OCI-LY7 (cell line): Measurements from ENCODE around the gene GPC3. TPM values are rescaled to one million over a fixed set of nuclear protein-coding genes. Genes with fewer than 3 reads are reported as not detected.

Source experiments
- BruUV-seq: library from RNA; stranded (reverse); fragments of 400-500 nt; replicated peaks from 2 replicates; lab custom pipeline; 2021; lab: Mats Ljungman, UMichigan
- CTCF ChIA-PET: fragments of 300-600 bp; sonication (Branson Sonifier 250); formaldehyde crosslinking; loops from one replicate; lab custom pipeline; 2022; ENCODE audit warnings: antibody characterized with exemption; ENCODE audit not compliant: unreplicated experiment; lab: Charles Lee
- POLR2A ChIA-PET: fragments of 300-600 bp; sonication (Branson Sonifier 250); formaldehyde crosslinking; loops from one replicate; lab custom pipeline; 2022; ENCODE audit warnings: antibody characterized with exemption; lab: Charles Lee
- DNase-seq: peaks from one replicate; pipeline ENCODE4 v3.0.0-alpha.2; 2015; ENCODE audit warnings: low spot score
- H2AFZ ChIP-seq: fragments of 200-600 bp; sonication (generic), shearing (Covaris generic); 2 replicates; pipeline ENCODE4 v1.6.1; 2014; ENCODE audit warnings: mild to moderate bottlenecking, antibody characterized with exemption, low read length, moderate library complexity
- H3K27ac ChIP-seq: fragments of 200-600 bp; sonication (generic); 2 replicates; pipeline ENCODE4 v1.5.1; 2014; ENCODE audit warnings: mixed run types, low read depth, mild to moderate bottlenecking, moderate library complexity, low read length, inconsistent platforms; ENCODE audit not compliant: poor library complexity, severe bottlenecking
- H3K36me3 ChIP-seq: fragments of 200-600 bp; sonication (generic); 2 replicates; pipeline ENCODE4 v1.6.1; 2014; ENCODE audit warnings: mild to moderate bottlenecking, antibody characterized with exemption, low read length, moderate library complexity, mixed read lengths; ENCODE audit not compliant: insufficient read depth
- H3K4me1 ChIP-seq: fragments of 200-600 bp; sonication (generic); 2 replicates; pipeline ENCODE4 v1.5.1; 2014; ENCODE audit warnings: mild to moderate bottlenecking, low read length; ENCODE audit not compliant: insufficient read depth, poor library complexity, severe bottlenecking
- H3K4me2 ChIP-seq: fragments of 200-600 bp; sonication (generic); 2 replicates; pipeline ENCODE4 v1.6.1; 2014; ENCODE audit warnings: mild to moderate bottlenecking, low read length
- H3K4me3 ChIP-seq: fragments of 200-600 bp; sonication (generic); 2 replicates; pipeline ENCODE4 v1.5.1; 2014; ENCODE audit warnings: mild to moderate bottlenecking, low read depth, low read length; ENCODE audit not compliant: poor library complexity, severe bottlenecking
- H3K79me2 ChIP-seq: fragments of 200-600 bp; sonication (generic); 2 replicates; pipeline ENCODE4 v1.6.1; 2016; ENCODE audit warnings: low read depth, mild to moderate bottlenecking, low read length, moderate library complexity, mixed read lengths; ENCODE audit not compliant: insufficient read depth
- H3K9me2 ChIP-seq: fragments of 200-600 bp; sonication (generic); 2 replicates; pipeline ENCODE4 v1.6.1; 2016; ENCODE audit warnings: mild to moderate bottlenecking, low read length, mixed read lengths; ENCODE audit not compliant: insufficient read depth
- H3K9me3 ChIP-seq: fragments of 200-600 bp; sonication (generic); 2 replicates; pipeline ENCODE4 v1.6.1; 2014; ENCODE audit warnings: mild to moderate bottlenecking, mixed run types, low read length, mixed read lengths
- H4K20me1 ChIP-seq: fragments of 200-600 bp; sonication (generic); 2 replicates; pipeline ENCODE4 v1.6.1; 2014; ENCODE audit warnings: mild to moderate bottlenecking, antibody characterized with exemption, low read length, moderate library complexity, mixed read lengths; ENCODE audit not compliant: insufficient read depth
- EZH2phosphoT487 ChIP-seq: fragments of 200-600 bp; sonication (generic); IDR thresholded peaks from 2 replicates; pipeline ENCODE4 v1.6.1; 2018; ENCODE audit warnings: low read depth, borderline replicate concordance, mild to moderate bottlenecking, mixed run types, antibody characterized with exemption, low read length, moderate library complexity, mixed read lengths
- intact Hi-C: fragments of 100-400 bp; cut with micrococcal nuclease; formaldehyde crosslinking; loops from one replicate; pipeline ENCODE4 v1.10.0; 2022; ENCODE audit not compliant: unreplicated experiment
- total RNA-seq, 2 experiments: library from RNA; depleted of rRNA in 1 of 2; stranded (reverse); fragments of >200 nt in 1 of 2; shearing (Covaris generic) in 1 of 2; gene quantifications; 2 replicates each; pipeline ENCODE4 v1.2.3, GENCODE V29; 2014 to 2022
- TF ChIP-seq, protein P1 (sequence below): fragments of 200-600 bp; sonication (generic); conservative IDR thresholded peaks from 2 replicates; pipeline ENCODE4 v1.5.1; 2014; ENCODE audit warnings: mild to moderate bottlenecking, antibody characterized with exemption, low read length, moderate library complexity, mixed read lengths

The GPC3 gene
- total RNA-seq, 2 experiments from 2014 or later = not detected

DNA sequence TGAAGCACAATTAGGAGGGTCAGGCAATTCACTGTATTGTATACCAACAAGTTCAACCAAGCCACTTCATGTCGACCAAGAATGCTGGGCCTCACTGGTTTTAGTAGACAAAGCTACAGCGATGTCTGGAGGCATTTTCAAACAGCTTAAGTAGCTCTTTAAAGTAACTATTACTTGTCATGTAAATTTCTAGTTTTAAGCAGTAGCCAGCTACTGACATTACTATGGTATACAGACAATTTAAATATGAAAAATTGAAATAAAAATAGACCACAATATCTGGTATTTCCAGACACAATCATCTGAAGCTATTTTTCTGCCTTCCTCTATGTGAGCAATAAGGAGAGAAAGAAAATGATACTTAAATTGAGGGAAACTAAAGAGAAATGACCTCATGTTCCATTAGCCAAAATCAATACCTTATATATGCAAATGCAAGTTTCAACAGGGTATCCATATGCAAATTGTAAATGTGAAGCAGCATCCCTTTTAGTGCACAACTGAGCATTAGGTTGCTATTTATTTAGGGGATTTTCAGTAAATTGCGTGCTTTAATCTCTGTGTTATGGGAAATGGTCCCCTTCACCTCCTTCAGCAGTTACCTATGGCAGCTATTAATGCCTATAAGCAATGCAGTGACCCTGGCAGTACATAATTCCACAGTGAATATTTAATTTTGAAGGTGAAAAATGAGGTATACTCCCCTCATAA is 119.5 kb downstream of the GPC3 start:
- CTCF ChIA-PET = no interaction called here

DNA sequence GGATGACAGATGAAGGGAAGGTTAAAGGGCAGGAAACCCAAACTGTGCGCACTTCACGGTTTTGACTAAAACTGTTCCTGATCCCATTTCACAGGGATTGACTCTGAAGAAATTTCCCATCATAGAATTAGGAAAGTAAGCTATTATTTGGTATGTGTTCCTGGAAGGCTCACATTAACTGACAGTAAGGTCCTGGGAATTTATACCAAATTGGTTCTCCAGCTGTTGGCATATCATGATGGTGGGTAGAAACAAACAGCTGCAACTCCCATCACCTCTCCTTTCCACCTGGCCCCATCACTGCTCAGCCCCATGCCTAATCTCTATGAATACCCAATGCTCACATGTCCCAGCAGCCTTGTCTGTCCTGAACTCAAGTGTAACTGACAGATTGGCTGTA is 121.2 kb downstream of the GPC3 start:
- H3K9me2 ChIP-seq = no peaks in the 10 kb centered on the region
- CTCF ChIA-PET = no interaction called here
- no peak for DNase-seq
- no peaks in the 10 kb centered on the region for H3K9me3 ChIP-seq
- no peaks in the 10 kb centered on the region for H3K79me2 ChIP-seq
- no peaks in the 10 kb centered on the region for H4K20me1 ChIP-seq
- no peaks in the 10 kb centered on the region for H3K36me3 ChIP-seq
- H3K4me2 ChIP-seq = no peak overlapping the region
- intact Hi-C loops = no loop called here
- POLR2A ChIA-PET = no interaction called here
- no peak overlapping the region for H3K27ac ChIP-seq
- TF ChIP-seq, protein P1, sequence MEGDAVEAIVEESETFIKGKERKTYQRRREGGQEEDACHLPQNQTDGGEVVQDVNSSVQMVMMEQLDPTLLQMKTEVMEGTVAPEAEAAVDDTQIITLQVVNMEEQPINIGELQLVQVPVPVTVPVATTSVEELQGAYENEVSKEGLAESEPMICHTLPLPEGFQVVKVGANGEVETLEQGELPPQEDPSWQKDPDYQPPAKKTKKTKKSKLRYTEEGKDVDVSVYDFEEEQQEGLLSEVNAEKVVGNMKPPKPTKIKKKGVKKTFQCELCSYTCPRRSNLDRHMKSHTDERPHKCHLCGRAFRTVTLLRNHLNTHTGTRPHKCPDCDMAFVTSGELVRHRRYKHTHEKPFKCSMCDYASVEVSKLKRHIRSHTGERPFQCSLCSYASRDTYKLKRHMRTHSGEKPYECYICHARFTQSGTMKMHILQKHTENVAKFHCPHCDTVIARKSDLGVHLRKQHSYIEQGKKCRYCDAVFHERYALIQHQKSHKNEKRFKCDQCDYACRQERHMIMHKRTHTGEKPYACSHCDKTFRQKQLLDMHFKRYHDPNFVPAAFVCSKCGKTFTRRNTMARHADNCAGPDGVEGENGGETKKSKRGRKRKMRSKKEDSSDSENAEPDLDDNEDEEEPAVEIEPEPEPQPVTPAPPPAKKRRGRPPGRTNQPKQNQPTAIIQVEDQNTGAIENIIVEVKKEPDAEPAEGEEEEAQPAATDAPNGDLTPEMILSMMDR = no peak
- no peak for TF ChIP-seq EZH2phosphoT487
- no TSS peak for BruUV-seq
- no peaks in the 10 kb centered on the region for H3K4me1 ChIP-seq
- H3K4me3 ChIP-seq = no peak overlapping the region
- H2AFZ ChIP-seq = no peak overlapping the region

More for the DNA sequence above, 119.5 kb downstream of the GPC3 start:
- Histone ChIP-seq H3K4me3 (no peak overlapping the region), H3K4me2 (no peak overlapping the region), H3K4me1 (no peaks in the 10 kb centered on the region), H3K79me2 (no peaks in the 10 kb centered on the region), H3K9me3 (no peaks in the 10 kb centered on the region), H3K36me3 (no peaks in the 10 kb centered on the region), H4K20me1 (no peaks in the 10 kb centered on the region), H2AFZ (no peak overlapping the region), H3K9me2 (no peaks in the 10 kb centered on the region), H3K27ac (no peak overlapping the region)
- DNase-seq = no peak
- POLR2A ChIA-PET = interaction anchor here (0.5 to 0.7 kb wide), 3 partner anchors 13 to 366 kb away, joined by 3 read pairs; no protein-coding TSS in a partner anchor
- intact Hi-C loops = no loop called here
- BruUV-seq = no TSS peak
- TF ChIP-seq, protein P1 = no peak
- TF ChIP-seq EZH2phosphoT487 = no peak

DNA sequence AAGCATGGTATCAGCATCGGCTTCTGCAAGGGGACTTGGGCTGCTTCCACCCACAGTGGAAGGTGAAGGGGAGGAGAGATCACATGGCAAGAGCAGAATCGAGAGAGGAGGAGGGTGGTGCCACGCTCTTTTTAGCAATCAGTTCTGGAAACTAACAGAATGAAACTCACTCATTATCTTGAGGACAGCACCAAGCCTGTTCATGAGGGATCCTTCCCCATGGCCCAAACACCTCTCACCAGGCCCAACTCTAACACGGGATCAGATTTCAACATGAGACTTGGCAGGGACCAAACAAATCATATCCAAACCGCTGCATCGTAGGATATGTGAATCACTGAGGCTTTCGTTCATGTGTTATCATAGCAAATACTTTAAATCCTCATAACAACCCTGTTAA is 125.5 kb downstream of the GPC3 start:
- H4K20me1 ChIP-seq = no peaks in the 10 kb centered on the region
- no peak for DNase-seq
- CTCF ChIA-PET = no interaction called here
- H3K9me2 ChIP-seq = no peaks in the 10 kb centered on the region
- H3K79me2 ChIP-seq = no peaks in the 10 kb centered on the region
- H3K27ac ChIP-seq = no peak overlapping the region
- H2AFZ ChIP-seq = no peak overlapping the region
- H3K9me3 ChIP-seq = no peaks in the 10 kb centered on the region
- no peak overlapping the region for H3K4me2 ChIP-seq
- TF ChIP-seq EZH2phosphoT487 = no peak
- TF ChIP-seq, protein P1 = no peak
- POLR2A ChIA-PET = no interaction called here
- H3K4me1 ChIP-seq = no peaks in the 10 kb centered on the region
- no peak overlapping the region for H3K4me3 ChIP-seq
- intact Hi-C loops = no loop called here
- no peaks in the 10 kb centered on the region for H3K36me3 ChIP-seq
- no TSS peak for BruUV-seq
